Mucosa of descending colon (tissue), 3 donors: ENCODE measurements around the gene WNT6. TPM values are rescaled to one million over a fixed set of nuclear protein-coding genes. Genes with fewer than 3 reads are reported as not detected.

Source experiments
- ATAC-seq: fragments of 200-7000 bp; cut with Tn5 transposase; one replicate; pipeline ENCODE4 v1.9.1; 2020; ENCODE audit warnings: mild to moderate bottlenecking, moderate library complexity
- DNase-seq, 3 donors: peaks; one replicate each; pipeline ENCODE4 v3.0.0-alpha.2; 2020
- H3K36me3 ChIP-seq: fragments of 200-600 bp; one replicate; pipeline ENCODE4 v1.8.0; 2021; ENCODE audit warnings: low read depth, mild to moderate bottlenecking
- H3K4me1 ChIP-seq: fragments of 200-600 bp; one replicate; pipeline ENCODE4 v1.8.0; 2021; ENCODE audit warnings: low read depth, mild to moderate bottlenecking
- H3K4me3 ChIP-seq: fragments of 200-600 bp; one replicate; pipeline ENCODE4 v1.8.0; 2021; ENCODE audit warnings: mild to moderate bottlenecking
- H3K9me3 ChIP-seq: fragments of 200-600 bp; one replicate; pipeline ENCODE4 v1.8.0; 2021; ENCODE audit warnings: mild to moderate bottlenecking
- intact Hi-C, 2 donors: fragments of 100-400 bp; cut with DNase I in 1 of 2; cut with micrococcal nuclease in 1 of 2; formaldehyde crosslinking; loops; one replicate each; pipeline versions ENCODE4 v1.11.0 to v1.11.1; 2022; cut with DNase I, micrococcal nuclease
- total RNA-seq, 3 donors: library from RNA; stranded (reverse); fragmentation: NEBNext Ultra II Directional in 2 of 3; extraction: Animal tissue kit (Norgen Biotek cat#: 25700) in 2 of 3; gene quantifications; one replicate each; pipeline versions ENCODE4 v1.2.1 to v1.2.4, GENCODE V29; 2021 to 2023
- TF ChIP-seq, protein P1 (sequence below): fragments of 200-600 bp; IDR thresholded peaks from one replicate; pipeline ENCODE4 v1.8.0; 2022; ENCODE audit warnings: antibody characterized with exemption, mild to moderate bottlenecking
- donor health status: DM: no; HTN: no; CAD: no; lungs with moderate emphysema.
- donor health status: DM: no; HTN: no; CAD: no.
- donor health status: DM: no; HTN: yes; CAD: no.

WNT6 gene
- total RNA-seq, 3 donors from 2014 or later = 0.39 to 5.7 (median 0.41) TPM

- Histone ChIP-seq H3K4me3 (no peak overlapping the region), H3K9me3 (no peaks in the 10 kb centered on the region), H3K36me3 (no peaks in the 10 kb centered on the region), H3K4me1 (peaks cover 9% of the 10 kb centered on the region)
- ATAC-seq (no peak), DNase-seq (no peak)
- intact Hi-C loops = no loop called here
- TF ChIP-seq, protein P1, sequence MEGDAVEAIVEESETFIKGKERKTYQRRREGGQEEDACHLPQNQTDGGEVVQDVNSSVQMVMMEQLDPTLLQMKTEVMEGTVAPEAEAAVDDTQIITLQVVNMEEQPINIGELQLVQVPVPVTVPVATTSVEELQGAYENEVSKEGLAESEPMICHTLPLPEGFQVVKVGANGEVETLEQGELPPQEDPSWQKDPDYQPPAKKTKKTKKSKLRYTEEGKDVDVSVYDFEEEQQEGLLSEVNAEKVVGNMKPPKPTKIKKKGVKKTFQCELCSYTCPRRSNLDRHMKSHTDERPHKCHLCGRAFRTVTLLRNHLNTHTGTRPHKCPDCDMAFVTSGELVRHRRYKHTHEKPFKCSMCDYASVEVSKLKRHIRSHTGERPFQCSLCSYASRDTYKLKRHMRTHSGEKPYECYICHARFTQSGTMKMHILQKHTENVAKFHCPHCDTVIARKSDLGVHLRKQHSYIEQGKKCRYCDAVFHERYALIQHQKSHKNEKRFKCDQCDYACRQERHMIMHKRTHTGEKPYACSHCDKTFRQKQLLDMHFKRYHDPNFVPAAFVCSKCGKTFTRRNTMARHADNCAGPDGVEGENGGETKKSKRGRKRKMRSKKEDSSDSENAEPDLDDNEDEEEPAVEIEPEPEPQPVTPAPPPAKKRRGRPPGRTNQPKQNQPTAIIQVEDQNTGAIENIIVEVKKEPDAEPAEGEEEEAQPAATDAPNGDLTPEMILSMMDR = no peak
These were observed 40.5 kb upstream of the WNT6 start for GRCh38 chr2:218819093-218819492.

- TF ChIP-seq, protein P1 = no peak
- Histone ChIP-seq H3K9me3 (no peaks in the 10 kb centered on the region), H3K4me1 (no peaks in the 10 kb centered on the region), H3K4me3 (no peak overlapping the region), H3K36me3 (no peaks in the 10 kb centered on the region)
- ATAC-seq = no peak
- intact Hi-C loops = no loop called here
- no peak for DNase-seq
These were observed 38.7 kb upstream of the WNT6 start for GRCh38 chr2:218820746-218821369.

DNA sequence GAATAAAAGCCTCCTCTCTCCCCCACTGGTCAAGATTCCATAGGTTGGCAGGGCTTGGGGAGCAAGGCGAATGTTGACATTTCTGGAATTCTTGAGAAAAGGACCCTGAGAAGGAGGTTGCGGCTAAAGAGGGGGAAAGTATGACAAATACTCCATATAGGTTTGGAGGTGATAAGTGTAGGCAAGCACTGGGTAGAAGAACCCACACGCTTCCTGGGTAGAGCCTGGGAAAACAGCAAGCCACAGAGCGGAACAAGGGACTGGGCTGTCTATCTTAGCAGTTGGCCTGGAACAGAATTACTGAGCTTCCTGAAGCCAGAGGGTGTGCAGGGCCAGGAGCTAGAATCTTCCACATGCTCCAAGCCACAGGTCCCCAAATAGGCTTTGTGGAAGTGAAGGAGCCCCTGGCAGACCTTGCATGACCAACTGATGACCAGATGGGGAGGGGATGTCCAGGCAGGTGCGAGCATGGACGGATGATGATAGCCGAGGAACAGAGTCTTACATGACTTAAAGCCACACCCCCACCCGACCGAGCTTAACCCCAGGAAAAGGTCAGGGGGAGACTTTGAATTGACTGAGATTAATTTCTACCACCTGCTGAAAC is 37.9 kb upstream of the WNT6 start:
- no peaks in the 10 kb centered on the region for H3K4me1 ChIP-seq
- no peaks in the 10 kb centered on the region for H3K36me3 ChIP-seq
- no peaks in the 10 kb centered on the region for H3K9me3 ChIP-seq
- ATAC-seq = no peak
- TF ChIP-seq, protein P1 = no peak
- no peak for DNase-seq
- intact Hi-C loops = no loop called here
- no peak overlapping the region for H3K4me3 ChIP-seq

DNA sequence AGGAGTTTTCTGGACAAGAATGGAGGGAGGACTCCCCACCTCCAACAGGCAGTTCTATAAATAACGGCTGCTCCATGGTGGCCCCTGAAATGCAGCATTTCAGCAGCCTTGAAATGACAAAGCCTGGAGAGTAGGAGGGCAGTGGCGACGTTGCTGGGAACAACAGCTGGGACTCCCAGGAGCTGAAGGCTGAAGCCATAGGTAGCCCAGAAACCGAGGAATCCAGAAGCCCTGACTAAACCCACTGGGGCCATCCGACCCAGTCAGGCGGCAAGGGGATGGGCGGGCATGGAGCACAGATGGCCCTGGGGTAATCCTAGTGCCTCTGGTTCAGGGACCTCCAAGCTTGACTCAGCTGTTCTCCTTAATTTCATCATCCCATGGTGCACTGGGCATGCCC is 37.0 kb upstream of the WNT6 start:
- intact Hi-C loops = no loop called here
- Histone ChIP-seq H3K9me3 (no peaks in the 10 kb centered on the region), H3K4me1 (no peaks in the 10 kb centered on the region), H3K36me3 (no peaks in the 10 kb centered on the region), H3K4me3 (no peak overlapping the region)
- DNase-seq (no peak), ATAC-seq (no peak)
- TF ChIP-seq, protein P1 = no peak

- intact Hi-C loops = no loop called here
- DNase-seq (no peak), ATAC-seq (no peak)
- Histone ChIP-seq H3K4me1 (no peaks in the 10 kb centered on the region), H3K9me3 (no peaks in the 10 kb centered on the region), H3K36me3 (no peaks in the 10 kb centered on the region), H3K4me3 (no peak overlapping the region)
- TF ChIP-seq, protein P1 = no peak
These were observed 36.3 kb upstream of the WNT6 start for GRCh38 chr2:218823196-218823855.
